SK-N-MC (cell line): ENCODE data around the gene RLF.

Source experiments
- EZH2 ChIP-seq: fragments of 200-600 bp; sonication (generic); IDR thresholded peaks from one replicate; pipeline ENCODE4 v1.6.1; 2017; ENCODE audit warnings: antibody characterized with exemption
- FOXP2 ChIP-seq: optimal IDR thresholded peaks from 2 replicates; pipeline ENCODE3; 2011; ENCODE audit warnings: mild to moderate bottlenecking, moderate library complexity; ENCODE audit not compliant: insufficient read depth; ENCODE audit errors: extremely low read length, control extremely low read depth
- POLR2AphosphoS5 ChIP-seq: IDR thresholded peaks from 2 replicates; pipeline ENCODE4 v1.6.1; 2012; ENCODE audit warnings: mild to moderate bottlenecking, low read depth, low read length, borderline replicate concordance

DNA sequence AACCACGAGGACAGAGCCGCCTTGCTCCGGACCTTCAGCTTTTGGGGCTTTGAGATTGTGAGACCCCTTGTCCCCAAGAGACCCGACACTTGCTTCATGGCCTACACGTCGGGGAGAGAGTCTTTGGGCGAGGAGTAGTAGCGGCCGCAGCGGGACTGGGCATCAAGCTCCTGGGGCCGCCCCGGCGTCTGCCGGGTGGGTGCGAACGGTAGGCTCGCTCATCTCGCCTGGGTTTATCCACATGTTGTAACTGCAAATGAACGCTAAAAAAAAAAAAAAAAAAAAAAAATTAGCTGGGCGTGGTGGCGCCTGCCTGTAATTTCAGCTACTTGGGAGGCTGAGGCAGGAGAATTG lies 27.9 kb upstream of the RLF start:
- TF ChIP-seq POLR2AphosphoS5 (no peak), FOXP2 (no peak), EZH2 (no peak)
